ENCODE results near the gene SMIM3. TPM values are rescaled to one million over a fixed set of nuclear protein-coding genes. Genes with fewer than 3 reads are reported as not detected.
A peak's percentile ranks its signal among the peaks of the same experiment; 100 is the strongest.

The SMIM3 gene, protein sequence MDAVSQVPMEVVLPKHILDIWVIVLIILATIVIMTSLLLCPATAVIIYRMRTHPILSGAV
- polyA plus RNA-seq (2013, experiment 1 of 2) = 11.0 TPM
- polyA plus RNA-seq (2013, experiment 2 of 2) = 10.7 TPM

GRCh38 chr5:150778517-150779396 lies at the start of gene SMIM3:
Gene SMIM3, plus strand, starts transcription at chr5:150778757. Its CDS starts 16,684 bp downstream, at chr5:150795441.
- DNase-seq (ENCODE audit: low spot score) = peak; percentile 71

GRCh38 chr5:150729859-150730258 lies 48.7 kb upstream of the SMIM3 start:
- H2BK120ac ChIP-seq (ENCODE audit: low read depth, low read length) = no peak overlapping the region
- H3K36me3 ChIP-seq (replicated peaks in 1 of 2; ENCODE audit: control insufficient read depth in 2 of 2, insufficient read depth in 2 of 2, low read length in 2 of 2) = peaks cover 13 to 94% of the 10 kb centered on the region in 2 donors
- DNase-seq (ENCODE audit: low spot score) = no peak

More at GRCh38 chr5:150778517-150779396, at the start of gene SMIM3:
- H2AK5ac ChIP-seq (ENCODE audit: low read depth, low read length) = no peak within 1 kb of the TSS
- H3K9ac ChIP-seq (ENCODE audit: low read depth, low read length, poor library complexity) = peak within 1 kb of the TSS; percentile 92
- peak within 1 kb of the TSS; percentile 50 for H2BK12ac ChIP-seq (ENCODE audit: low read length)
- no peak within 1 kb of the TSS for H4K91ac ChIP-seq (ENCODE audit: low read depth, low read length, poor library complexity)
- H3K18ac ChIP-seq (ENCODE audit: low read length) = peak within 1 kb of the TSS; percentile 97
- H3K4me2 ChIP-seq (ENCODE audit: insufficient read depth, low read length, poor library complexity, severe bottlenecking) = peak within 1 kb of the TSS; percentile 96
- peak within 1 kb of the TSS; percentile 97 for H2AFZ ChIP-seq (ENCODE audit: low read length)
- peak within 1 kb of the TSS; percentile 82 for H2BK15ac ChIP-seq (ENCODE audit: low read length)
- peaks cover 0 to 2% (median 0%) of the 10 kb centered on the region in 3 experiments for H3K27me3 ChIP-seq (ENCODE audit: control insufficient read depth in 3 of 3, insufficient read depth in 3 of 3, low read depth in 1 of 3, low read length in 3 of 3)
- H3K4ac ChIP-seq (ENCODE audit: low read length) = no peak within 1 kb of the TSS
- H2BK120ac ChIP-seq (ENCODE audit: low read depth, low read length) = peak within 1 kb of the TSS; percentile 55
- H3K4me3 ChIP-seq (ENCODE audit: low read length in 2 of 2) = peak within 1 kb of the TSS; percentile 73 to 88
- H3K14ac ChIP-seq (ENCODE audit: low read length) = no peak within 1 kb of the TSS
- peaks cover 2% of the 10 kb centered on the region for H3K79me1 ChIP-seq (ENCODE audit: low read depth, low read length)
- no peaks in the 10 kb centered on the region for H3K9me3 ChIP-seq (replicated peaks in 1 of 2; ENCODE audit: control insufficient read depth in 2 of 2, insufficient read depth in 1 of 2, low read depth in 1 of 2, low read length in 2 of 2)
- no peaks in the 10 kb centered on the region for H3K36me3 ChIP-seq (replicated peaks in 1 of 2; ENCODE audit: control insufficient read depth in 2 of 2, insufficient read depth in 2 of 2, low read length in 2 of 2)
- H4K8ac ChIP-seq (ENCODE audit: low read depth, low read length) = no peak within 1 kb of the TSS
- peak within 1 kb of the TSS; percentile 79 for H3K27ac ChIP-seq (replicated peaks; ENCODE audit: low read length)
- H2BK5ac ChIP-seq (ENCODE audit: low read length) = peak within 1 kb of the TSS; percentile 97
- peak within 1 kb of the TSS; percentile 76 for H3K23ac ChIP-seq (ENCODE audit: low read depth, low read length, poor library complexity)
- WGBS, 2 donors (ENCODE audit: extremely low coverage in 2 of 2, insufficient read length in 2 of 2, insufficient replicate concordance in 1 of 2) = no CpG with 5 or more reads among the region's 59 CpGs
- H3K4me1 ChIP-seq (ENCODE audit: control insufficient read depth in 2 of 2, insufficient read depth in 1 of 2, low read depth in 1 of 2, low read length in 2 of 2) = peaks cover 8 to 9% of the 10 kb centered on the region in 2 donors

GRCh38 chr5:150731669-150732242 lies 46.8 kb upstream of the SMIM3 start:
- no peak overlapping the region for H2BK120ac ChIP-seq (ENCODE audit: low read depth, low read length)
- H3K4me1 ChIP-seq (ENCODE audit: control insufficient read depth in 2 of 2, insufficient read depth in 1 of 2, low read depth in 1 of 2, low read length in 2 of 2) = no peaks in the 10 kb centered on the region
- H2AK5ac ChIP-seq (ENCODE audit: low read depth, low read length) = no peak overlapping the region
- H3K27ac ChIP-seq (replicated peaks; ENCODE audit: low read length) = no peak overlapping the region
- H2BK12ac ChIP-seq (ENCODE audit: low read length) = no peak overlapping the region
- no peak overlapping the region for H3K9ac ChIP-seq (ENCODE audit: low read depth, low read length, poor library complexity)
- no peak overlapping the region for H3K4me2 ChIP-seq (ENCODE audit: insufficient read depth, low read length, poor library complexity, severe bottlenecking)
- H3K36me3 ChIP-seq (replicated peaks in 1 of 2; ENCODE audit: control insufficient read depth in 2 of 2, insufficient read depth in 2 of 2, low read length in 2 of 2) = peaks cover 13 to 88% of the 10 kb centered on the region in 2 donors
- WGBS, 2 donors (ENCODE audit: extremely low coverage in 2 of 2, insufficient read length in 2 of 2, insufficient replicate concordance in 1 of 2) = no CpG with 5 or more reads among the region's 6 CpGs
- no peak overlapping the region for H4K8ac ChIP-seq (ENCODE audit: low read depth, low read length)
- no peak for DNase-seq (ENCODE audit: low spot score)
- H4K91ac ChIP-seq (ENCODE audit: low read depth, low read length, poor library complexity) = no peak overlapping the region
- H2BK5ac ChIP-seq (ENCODE audit: low read length) = no peak overlapping the region
- H3K9me3 ChIP-seq (replicated peaks in 1 of 2; ENCODE audit: control insufficient read depth in 2 of 2, insufficient read depth in 1 of 2, low read depth in 1 of 2, low read length in 2 of 2) = peaks cover 0 to 15% of the 10 kb centered on the region in 2 donors
- H3K79me1 ChIP-seq (ENCODE audit: low read depth, low read length) = peaks cover 5% of the 10 kb centered on the region
- no peak overlapping the region for H2AFZ ChIP-seq (ENCODE audit: low read length)
- H3K27me3 ChIP-seq (ENCODE audit: control insufficient read depth in 3 of 3, insufficient read depth in 3 of 3, low read depth in 1 of 3, low read length in 3 of 3) = no peaks in the 10 kb centered on the region
- no peak overlapping the region for H3K23ac ChIP-seq (ENCODE audit: low read depth, low read length, poor library complexity)
- H3K14ac ChIP-seq (ENCODE audit: low read length) = no peak overlapping the region
- no peak overlapping the region for H3K4me3 ChIP-seq (ENCODE audit: low read length in 2 of 2)
- H2BK15ac ChIP-seq (ENCODE audit: low read length) = no peak overlapping the region
- H3K18ac ChIP-seq (ENCODE audit: low read length) = no peak overlapping the region
- no peak overlapping the region for H3K4ac ChIP-seq (ENCODE audit: low read length)

More at GRCh38 chr5:150729859-150730258, 48.7 kb upstream of the SMIM3 start:
- Histone ChIP-seq H4K8ac (ENCODE audit: low read depth, low read length) (no peak overlapping the region), H2BK5ac (ENCODE audit: low read length) (no peak overlapping the region), H3K18ac (ENCODE audit: low read length) (no peak overlapping the region), H3K23ac (ENCODE audit: low read depth, low read length, poor library complexity) (no peak overlapping the region), H3K4me1 (ENCODE audit: control insufficient read depth in 2 of 2, insufficient read depth in 1 of 2, low read depth in 1 of 2, low read length in 2 of 2) (no peaks in the 10 kb centered on the region), H3K4me3 (ENCODE audit: low read length in 2 of 2) (no peak overlapping the region), H3K9me3 (replicated peaks in 1 of 2; ENCODE audit: control insufficient read depth in 2 of 2, insufficient read depth in 1 of 2, low read depth in 1 of 2, low read length in 2 of 2) (no peaks in the 10 kb centered on the region), H3K4me2 (ENCODE audit: insufficient read depth, low read length, poor library complexity, severe bottlenecking) (no peak overlapping the region), H3K27me3 (ENCODE audit: control insufficient read depth in 3 of 3, insufficient read depth in 3 of 3, low read depth in 1 of 3, low read length in 3 of 3) (no peaks in the 10 kb centered on the region), H3K27ac (replicated peaks; ENCODE audit: low read length) (no peak overlapping the region), H3K79me1 (ENCODE audit: low read depth, low read length) (peaks cover 5% of the 10 kb centered on the region), H2BK15ac (ENCODE audit: low read length) (no peak overlapping the region), H2AK5ac (ENCODE audit: low read depth, low read length) (no peak overlapping the region), H2BK12ac (ENCODE audit: low read length) (no peak overlapping the region), H2AFZ (ENCODE audit: low read length) (no peak overlapping the region), H4K91ac (ENCODE audit: low read depth, low read length, poor library complexity) (no peak overlapping the region), H3K14ac (ENCODE audit: low read length) (no peak overlapping the region), H3K4ac (ENCODE audit: low read length) (no peak overlapping the region), H3K9ac (ENCODE audit: low read depth, low read length, poor library complexity) (no peak overlapping the region)
- no CpG with 5 or more reads among the region's 4 CpGs for WGBS, 2 donors (ENCODE audit: extremely low coverage in 2 of 2, insufficient read length in 2 of 2, insufficient replicate concordance in 1 of 2)

Measured in neuronal stem cell (in vitro differentiated cells).